DMS 273 (cell line): ENCODE data around the gene KRTAP10-5.

Experiments used
- DNase-seq: peaks from one replicate; lab custom pipeline; 2025; ENCODE audit not compliant: unreplicated experiment; lab: John Stamatoyannopoulos, UW

KRTAP10-5 gene

DNA sequence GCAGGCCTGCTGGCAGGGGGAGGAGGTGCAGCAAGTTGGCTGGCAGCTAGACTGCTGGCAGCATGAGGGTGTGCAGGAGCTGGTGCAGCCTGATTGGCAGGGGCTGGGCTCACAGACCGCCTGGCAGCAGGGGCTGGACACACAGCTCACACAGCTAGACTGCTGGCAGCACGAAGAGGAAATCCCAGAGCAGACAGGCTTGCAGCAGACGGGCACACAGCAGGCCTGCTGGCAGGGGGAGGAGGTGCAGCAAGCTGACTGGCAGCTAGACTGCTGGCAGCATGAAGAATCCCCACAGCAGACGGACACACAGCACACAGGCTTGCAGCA, 11.4 kb upstream of the KRTAP10-5 start:
- DNase-seq, result peak; percentile 81

DNA sequence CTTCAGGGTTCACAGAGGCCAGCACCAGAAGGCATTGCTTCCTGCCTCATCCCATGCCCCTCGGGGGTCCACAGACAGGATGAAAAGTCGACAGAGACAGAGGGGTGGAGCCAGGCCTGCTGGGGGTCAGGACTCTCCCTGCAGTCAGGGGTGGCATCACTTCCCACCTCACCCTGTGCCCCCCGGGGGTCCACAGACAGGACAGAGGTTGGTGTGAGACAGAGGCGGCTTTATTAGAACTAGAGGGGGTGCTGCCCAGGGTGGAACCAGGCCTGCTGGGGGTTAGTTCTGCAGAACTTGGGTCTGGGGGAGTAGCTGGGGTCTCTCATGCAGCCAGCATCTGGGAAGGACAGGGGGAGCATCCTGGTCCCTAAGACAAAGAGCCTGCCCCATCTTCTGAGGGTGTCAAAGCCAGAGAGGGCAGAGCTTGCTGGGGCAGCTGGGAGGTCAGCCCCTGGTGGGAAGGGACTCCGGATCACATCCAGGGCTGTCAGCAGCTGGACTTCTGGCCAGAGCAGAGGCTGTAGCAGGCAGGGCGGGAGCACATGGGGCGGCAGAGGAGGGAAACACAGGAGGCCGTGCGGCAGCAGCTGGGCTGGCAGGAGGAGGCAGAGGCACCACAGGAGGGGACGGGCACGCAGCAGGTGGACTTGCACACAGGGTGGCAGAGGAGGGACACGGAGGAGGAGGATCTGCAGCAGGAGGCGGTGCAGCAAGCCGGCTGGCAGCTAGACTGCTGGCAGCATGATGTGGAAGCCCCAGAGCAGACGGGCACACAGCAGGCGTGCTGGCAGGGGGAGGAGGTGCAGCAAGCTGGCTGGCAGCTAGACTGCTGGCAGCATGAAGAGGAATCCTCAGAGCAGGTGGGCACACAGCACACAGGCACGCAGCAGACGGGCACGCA, 10.7 kb upstream of the KRTAP10-5 start:
- DNase-seq, result peak; percentile 85

DNA sequence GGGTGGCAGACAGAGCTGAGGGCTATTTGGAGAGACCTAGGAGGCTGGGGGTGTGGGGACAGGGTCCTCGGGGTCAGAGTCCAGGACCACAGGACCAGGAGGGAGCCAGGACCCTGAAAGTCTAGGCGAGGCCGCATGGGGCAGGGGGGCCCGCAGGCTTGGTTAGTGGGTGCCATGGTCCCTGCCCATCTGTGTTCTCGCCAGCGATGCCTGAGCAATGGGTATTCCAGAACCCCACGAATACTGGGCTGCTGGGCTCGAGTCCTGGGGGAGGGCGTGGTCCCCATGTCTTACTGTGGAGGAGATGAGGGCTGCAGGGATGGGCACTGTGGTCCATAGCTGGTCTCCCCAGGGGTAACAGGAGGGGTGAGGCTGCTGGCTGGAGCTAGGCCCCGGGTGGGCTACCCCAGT, 9.9 kb upstream of the KRTAP10-5 start:
- DNase-seq, result no peak

DNA sequence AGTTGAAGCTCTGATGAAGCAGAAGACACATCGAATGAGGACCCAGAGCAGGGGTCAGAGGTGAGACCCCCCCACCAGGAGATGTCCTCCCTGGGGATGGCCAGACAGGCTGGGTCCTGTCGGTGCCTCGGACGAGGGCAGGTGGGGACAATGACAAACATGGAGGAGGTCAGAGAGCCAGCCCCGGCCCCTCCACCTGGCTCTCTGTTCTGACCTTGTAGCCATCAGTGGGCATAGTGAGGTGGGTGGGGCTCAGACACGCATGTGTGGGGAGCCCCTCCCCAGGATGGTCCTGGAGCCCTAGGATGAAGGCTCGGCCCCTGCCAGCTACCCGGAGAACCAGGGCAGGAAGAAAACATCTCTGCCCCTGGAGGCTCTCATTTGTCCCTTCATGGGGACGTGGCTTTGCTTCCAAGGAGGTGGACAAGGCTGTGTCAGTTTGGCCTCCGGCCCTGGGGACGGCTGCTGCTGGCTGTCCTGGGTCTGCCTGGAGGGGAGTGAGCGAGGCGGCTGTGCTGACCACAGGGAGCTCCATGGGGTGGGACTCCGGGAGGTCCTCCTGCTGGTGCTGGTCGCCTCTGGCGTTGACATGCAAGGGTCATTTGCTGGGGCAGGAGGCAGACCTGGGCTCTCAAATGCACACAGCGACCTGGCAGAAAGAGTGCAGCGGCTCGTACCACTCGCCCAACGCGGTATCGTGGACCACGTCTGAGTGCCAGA, 9.3 kb upstream of the KRTAP10-5 start:
- no peak for DNase-seq

DNA sequence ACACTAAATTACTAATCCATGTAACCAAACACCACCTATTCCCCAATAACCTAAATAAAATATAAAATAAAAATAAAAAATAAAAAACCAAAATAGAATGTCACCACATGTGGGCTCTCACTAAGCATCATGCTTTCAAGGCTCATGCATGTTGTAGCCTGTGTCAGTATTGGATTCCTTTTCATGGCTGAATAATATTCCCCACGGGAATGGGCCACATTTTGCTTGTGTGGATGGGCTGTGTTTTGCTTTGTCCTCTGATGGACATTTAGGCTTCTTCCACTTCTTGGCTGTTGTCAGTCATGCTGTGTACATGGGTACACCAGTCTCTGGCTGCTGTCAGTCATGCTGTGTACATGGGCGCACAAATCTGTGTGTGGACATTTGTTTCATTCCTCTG, 8.7 kb upstream of the KRTAP10-5 start:
- DNase-seq, result no peak

DNA sequence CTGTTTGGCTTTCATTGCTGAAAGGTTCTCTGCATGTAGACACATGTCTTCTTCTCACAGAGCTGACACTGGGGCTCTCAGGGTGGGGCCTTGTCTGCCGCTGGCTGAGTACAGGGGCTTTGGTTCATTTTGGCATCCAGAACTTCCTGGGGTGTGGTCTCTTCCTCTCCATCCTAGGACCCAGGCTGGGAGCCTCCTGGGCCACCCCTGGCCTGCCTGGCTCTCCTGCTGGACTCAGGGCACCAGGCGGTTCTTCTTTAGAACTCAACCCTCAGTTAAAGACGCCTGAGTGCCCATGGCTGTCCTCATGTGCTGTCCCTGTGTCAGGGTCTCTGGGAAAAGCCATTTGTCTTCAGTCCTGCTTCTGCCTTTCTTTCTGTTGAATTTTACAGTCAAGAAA, 5.5 kb upstream of the KRTAP10-5 start:
- no peak for DNase-seq

DNA sequence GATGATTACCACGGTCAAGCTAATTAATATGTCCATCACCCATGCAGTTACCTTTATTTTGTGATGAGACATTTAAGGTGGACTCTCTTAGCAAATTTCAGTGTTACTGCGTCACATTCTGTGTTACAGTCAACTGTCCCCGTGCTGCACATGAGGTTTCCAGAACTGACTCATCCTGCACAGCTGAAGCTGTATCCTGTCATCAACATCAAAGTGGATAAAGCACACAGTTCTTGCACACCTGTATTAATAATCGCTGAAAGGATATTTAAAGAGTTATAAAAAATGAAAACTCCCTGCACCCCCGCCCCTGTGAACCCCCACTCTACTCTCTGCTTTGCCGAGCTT, 3.4 kb upstream of the KRTAP10-5 start:
- no peak for DNase-seq

DNA sequence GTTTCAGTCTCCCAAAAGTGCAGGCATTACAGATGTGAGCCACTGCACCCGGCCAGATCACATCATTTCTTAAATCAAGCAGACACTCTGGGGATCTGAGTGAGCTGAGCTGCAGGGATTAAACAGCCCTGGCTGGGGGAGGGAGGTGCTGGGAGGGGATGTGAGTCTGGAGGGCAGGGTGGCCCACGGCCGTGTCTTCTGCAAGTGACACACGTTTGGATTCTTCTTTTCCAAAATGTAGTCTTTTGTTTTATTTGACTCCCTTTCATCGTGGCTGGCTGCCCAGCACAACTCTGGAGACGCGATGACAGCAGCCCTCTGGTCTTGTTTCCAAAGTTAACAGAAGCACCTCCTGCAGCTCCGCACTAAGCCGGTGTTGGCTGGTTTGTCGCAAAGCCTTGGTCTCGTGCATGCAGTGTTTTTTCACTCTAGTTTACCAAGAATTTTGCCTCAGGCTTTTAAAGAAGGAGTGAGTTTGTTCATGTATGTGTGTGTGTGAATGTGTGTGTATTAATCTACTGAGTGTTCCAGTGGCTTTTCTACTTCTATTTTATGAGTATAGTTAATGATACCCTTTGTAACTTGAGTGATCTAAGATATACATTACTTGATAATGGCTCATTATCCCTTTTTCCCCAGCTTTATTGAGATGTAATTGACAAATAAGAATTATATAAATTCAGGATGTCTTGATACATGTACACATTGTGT, 2.8 kb upstream of the KRTAP10-5 start:
- DNase-seq, result peak; percentile 54

DNA sequence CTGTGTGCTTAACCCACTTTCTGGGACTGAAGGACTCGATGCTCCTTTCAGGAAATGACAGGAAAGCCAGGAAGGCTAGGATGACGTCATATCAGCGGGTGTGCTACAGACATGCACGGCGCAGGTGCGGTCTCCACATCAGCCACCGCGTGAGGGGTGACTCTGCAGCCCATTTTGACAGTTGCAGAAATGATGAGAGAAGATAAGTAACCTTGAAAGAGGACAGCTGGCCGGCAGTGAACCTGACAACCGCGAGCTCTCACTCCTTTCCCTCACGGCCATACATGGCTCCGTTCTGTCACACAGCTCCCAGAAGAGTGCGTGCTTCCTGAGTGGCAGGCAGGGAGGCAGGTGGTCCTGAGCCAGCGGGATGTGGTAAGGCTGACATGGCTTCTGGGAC, 1.7 kb upstream of the KRTAP10-5 start:
- DNase-seq, result no peak

DNA sequence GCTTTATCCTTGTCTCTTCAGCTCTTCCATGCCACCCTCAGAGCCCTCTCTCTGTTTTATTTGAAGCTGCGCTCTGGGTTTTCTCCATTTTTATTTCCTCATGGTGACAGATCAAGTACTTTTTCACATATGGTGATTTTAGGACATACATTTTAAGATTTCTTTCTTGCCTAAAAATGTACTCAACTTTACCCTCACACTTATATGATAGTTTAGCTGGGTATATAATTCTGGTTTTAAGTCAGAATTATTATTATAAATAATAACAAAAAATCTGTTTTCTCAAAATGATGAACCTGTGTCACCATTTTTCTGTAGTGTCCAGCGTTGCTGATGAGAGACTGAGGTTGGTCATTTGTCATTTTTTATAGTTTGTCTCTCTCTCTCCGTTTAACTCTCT, 754 bp upstream of the KRTAP10-5 start:
- no peak for DNase-seq

DNA sequence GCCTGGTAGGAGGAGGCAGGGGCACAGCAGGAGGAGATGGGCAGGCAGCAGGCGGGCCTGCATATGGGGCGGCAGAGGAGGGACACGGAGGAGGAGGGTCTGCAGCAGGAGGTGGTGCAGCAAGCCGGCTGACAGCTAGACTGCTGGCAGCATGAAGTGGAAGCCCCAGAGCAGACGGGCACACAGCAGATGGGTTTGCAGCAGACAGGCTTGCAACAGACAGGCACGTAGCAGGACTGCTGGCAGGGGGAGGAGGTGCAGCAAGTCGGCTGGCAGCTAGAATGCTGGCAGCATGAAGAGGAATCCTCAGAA, 615 bp downstream of the KRTAP10-5 start:
- DNase-seq, result peak; percentile 65

DNA sequence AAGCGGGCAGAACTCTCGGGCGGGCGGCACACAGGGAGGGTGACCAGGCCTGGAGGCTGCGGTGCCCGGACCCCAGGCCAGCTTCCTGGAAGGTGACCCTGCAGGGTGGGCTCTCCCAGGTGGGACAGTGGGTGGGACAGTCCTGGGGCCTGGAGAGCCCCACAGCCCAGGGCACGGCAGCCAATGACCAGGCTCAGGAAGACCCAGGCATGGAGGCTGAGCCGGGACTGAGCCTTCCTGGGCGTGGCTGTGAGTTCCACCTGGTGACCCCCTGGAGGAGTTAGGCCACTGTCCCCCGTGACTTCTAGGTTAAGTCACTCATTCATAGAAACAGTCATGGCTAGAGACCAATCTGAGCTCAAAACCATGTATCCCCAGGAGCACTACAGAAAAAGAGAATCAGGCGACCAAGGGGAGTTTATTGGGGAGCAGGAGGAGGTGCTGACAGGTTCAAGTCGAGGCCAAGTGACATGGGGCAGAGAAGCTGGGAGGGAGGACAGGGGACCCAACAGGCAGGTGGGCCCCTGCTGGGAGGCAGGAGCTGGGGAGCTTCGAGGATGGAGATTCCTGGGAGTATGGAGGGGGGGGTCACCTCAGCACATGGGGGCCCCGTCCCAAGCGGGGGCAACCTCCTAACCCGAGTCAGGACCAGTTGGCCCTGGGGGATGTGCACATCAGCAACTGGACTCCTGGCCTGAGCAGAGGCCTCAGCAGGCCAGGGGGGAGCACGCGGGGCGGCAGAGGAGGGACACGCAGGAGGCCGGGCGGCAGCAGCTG, 1.2 kb downstream of the KRTAP10-5 start:
- DNase-seq, result no peak

DNA sequence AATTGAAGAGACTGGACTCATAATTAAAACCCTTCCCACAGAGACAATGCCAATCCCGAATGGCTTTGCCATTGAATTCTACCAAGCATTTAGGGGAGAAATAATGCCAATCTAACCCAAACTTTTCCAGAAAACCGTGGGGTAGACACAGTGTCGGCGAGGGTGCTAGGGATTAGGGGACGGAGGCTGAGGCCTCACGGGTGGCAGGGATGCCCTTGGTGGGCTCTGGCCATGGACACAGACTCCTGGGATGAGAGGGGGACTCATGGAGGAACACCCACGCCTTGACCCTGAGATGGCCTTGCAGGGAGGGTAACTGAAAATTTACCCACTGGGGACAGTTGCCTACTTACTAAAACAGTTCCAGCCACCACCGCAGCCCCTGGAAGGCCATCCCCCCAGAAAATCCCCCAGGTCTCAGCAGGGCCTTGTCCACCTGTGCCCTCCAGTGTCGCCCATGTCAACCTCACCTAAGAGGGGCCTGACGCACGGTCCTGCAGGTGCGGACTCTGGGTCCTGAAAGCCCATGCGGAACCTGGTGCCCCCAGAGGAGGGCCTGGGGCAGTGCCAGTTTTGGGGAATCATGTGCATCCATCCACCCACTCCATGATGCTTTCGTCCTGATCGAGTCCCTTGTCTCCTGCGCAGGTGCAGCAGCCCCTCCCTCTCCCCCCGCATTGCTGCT, 1.9 kb downstream of the KRTAP10-5 start:
- DNase-seq, result no peak

DNA sequence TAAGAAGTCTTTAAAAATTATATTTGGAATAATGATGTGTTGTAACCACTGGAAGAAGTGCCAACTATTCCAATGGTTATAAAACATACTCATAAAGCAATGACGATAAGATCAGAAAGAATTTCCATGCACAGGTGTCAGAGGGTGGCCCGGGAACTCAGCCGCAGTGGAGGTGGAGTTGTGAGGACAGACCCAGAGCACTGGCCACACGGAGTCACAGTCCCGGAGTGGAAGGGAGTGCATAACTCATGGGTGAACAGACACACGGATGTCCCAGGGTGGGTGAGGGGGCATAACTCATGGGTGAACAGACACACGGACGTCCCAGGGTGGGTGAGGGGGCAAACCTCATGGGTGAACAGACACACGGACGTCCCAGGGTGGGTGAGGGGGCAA, 4.4 kb downstream of the KRTAP10-5 start:
- DNase-seq, result no peak

DNA sequence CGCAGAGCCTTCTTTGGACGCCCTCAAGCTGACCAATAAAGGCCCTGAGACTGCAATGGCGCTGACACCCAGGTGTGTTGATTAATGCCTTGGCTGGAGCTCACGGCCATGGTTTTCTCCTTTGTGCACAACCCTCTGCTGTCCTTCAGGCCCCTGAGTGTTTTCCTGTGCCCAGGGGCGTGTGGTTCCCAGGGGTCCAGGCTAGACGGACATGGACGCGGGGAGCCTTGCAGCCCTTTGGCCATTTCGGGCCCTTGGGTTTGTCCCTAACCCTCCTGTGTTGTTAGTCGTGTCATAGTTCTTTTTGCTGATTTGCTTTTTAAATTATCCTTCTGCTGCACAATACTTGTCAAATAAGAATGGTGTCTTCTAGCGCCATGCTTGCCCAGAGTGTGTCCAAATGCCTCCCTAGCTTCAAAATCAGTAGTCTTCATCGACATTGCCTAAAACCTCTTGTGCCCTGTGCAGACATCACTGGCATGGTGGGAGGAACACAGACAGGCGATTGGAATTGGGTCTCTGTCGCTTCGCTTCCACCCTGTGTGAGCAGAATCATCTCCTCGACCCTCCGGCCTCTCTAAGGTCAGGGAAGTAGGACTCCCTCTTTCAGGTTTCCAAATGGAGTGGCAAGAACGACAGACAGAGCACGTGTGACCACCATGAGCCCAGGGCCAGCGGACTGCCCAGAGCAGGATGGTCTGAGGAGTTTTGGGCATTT, 4.9 kb downstream of the KRTAP10-5 start:
- no peak for DNase-seq

DNA sequence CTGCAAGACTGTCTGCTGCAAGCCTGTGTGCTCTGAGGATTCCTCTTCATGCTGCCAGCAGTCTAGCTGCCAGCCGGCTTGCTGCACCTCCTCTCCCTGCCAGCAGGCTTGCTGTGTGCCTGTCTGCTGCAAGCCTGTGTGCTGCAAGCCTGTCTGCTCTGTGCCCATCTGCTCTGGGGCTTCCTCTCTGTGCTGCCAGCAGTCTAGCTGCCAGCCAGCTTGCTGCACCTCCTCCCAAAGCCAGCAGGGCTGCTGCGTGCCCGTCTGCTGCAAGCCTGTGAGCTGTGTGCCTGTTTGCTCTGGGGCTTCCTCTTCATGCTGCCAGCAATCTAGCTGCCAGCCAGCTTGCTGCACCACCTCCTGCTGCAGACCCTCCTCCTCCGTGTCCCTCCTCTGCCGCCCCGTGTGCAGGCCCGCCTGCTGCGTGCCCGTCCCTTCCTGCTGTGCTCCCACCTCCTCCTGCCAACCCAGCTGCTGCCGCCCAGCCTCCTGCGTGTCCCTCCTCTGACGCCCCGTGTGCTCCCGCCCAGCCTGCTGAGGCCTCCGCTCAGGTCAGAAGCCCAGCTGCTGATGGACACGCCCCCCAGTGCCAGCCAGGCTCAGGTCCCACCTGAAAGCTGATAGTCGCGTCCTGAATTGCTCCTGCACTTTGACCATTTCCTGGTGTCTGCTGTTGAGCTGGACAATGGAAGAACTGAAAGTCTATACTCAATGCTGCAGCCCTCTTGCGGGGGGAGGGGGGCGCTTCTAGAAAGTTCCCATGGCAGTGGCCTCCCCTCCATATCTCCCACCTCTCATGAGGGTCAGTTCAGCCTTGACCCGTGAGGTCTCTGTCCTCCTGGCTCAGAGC, 5.7 kb downstream of the KRTAP10-5 start:
- DNase-seq, result peak; percentile 59

DNA sequence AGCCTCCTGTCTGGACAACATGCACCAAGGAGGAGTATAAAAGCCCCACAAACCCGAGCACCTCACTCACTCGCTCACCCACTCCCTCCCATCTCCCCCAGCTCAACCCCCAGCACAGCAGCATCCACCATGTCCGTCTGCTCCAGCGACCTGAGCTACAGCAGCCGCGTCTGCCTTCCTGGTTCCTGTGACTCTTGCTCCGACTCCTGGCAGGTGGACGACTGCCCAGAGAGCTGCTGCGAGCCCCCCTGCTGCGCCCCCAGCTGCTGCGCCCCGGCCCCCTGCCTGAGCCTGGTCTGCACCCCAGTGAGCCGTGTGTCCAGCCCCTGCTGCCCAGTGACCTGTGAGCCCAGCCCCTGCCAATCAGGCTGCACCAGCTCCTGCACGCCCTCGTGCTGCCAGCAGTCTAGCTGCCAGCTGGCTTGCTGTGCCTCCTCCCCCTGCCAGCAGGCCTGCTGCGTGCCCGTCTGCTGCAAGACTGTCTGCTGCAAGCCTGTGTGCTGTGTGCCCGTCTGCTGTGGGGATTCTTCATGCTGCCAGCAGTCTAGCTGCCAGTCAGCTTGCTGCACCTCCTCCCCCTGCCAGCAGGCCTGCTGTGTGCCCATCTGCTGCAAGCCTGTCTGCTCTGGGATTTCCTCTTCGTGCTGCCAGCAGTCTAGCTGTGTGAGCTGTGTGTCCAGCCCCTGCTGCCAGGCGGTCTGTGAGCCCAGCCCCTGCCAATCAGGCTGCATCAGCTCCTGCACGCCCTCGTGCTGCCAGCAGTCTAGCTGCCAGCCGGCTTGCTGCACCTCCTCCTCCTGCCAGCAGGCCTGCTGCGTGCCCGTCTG, 6.6 kb downstream of the KRTAP10-5 start, which contains the start of gene KRTAP10-4:
Gene KRTAP10-4 (plus strand): TSS at position 100 of the 827 bp plus-strand sequence. CDS start 30 bp downstream, at position 130.
- DNase-seq, result peak; percentile 65

DNA sequence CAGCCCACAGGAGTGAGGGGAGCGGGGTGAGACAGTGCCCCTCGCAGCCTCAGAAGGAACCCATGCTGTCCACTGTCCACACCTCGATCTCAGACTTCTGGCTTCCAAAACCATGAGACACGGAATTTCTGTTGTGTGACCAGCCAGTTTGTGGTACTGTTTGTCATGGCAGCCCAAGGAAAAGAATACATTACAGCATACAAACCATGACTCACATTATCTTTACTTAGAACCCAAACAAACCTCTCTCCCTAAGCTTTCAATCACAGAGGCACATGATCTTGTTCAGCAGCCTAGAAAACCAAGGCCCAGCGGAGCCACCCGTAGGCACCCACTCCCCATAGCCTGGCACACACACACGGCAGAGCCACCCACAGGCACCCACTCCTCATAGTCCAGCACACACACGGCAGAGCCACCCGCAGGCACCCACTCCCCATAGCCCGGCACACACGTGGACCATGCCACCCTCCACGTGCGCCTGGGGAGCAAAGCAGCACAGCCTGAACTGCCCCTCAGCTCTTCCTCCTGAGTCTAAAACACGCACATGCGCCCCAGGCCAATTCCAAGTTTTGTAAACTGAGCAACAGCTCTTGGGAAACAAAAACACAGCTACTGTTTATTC, 7.3 kb downstream of the KRTAP10-5 start:
- peak; percentile 30 for DNase-seq
